HG03108 (cell line): ENCODE data around the gene ESYT2.

Source experiments
- ATAC-seq: cut with Tn5 transposase; IDR thresholded peaks from one replicate; pipeline ENCODE4 v1.9.1; 2021; ENCODE audit warnings: moderate library complexity; ENCODE audit not compliant: unreplicated experiment

ESYT2 gene

GRCh38 chr7:158827411-158828132, 1.7 kb downstream of the ESYT2 start:
- no peak for ATAC-seq

- ATAC-seq, result no peak
These were observed 3.5 kb downstream of the ESYT2 start for GRCh38 chr7:158825628-158826289.

- peak; percentile 71 for ATAC-seq
These were observed 5.3 kb downstream of the ESYT2 start for GRCh38 chr7:158824028-158824427.

- ATAC-seq, result no peak
These were observed 7.9 kb downstream of the ESYT2 start for GRCh38 chr7:158821171-158822031.

- no peak for ATAC-seq
These were observed 8.7 kb downstream of the ESYT2 start for GRCh38 chr7:158820656-158821055.

GRCh38 chr7:158819571-158820203, 9.6 kb downstream of the ESYT2 start:
- no peak for ATAC-seq

GRCh38 chr7:158818325-158819213, 10.7 kb downstream of the ESYT2 start:
- peak; percentile 85 for ATAC-seq

- ATAC-seq, result no peak
These were observed 12.3 kb downstream of the ESYT2 start for GRCh38 chr7:158816995-158817394.

- ATAC-seq, result no peak
These were observed 13.0 kb downstream of the ESYT2 start for GRCh38 chr7:158816271-158816670.

- ATAC-seq, result no peak
These were observed 13.5 kb downstream of the ESYT2 start for GRCh38 chr7:158815800-158816128.

- ATAC-seq, result no peak
These were observed 14.1 kb downstream of the ESYT2 start for GRCh38 chr7:158815083-158815799.

GRCh38 chr7:158814637-158815036, 14.7 kb downstream of the ESYT2 start:
- no peak for ATAC-seq

GRCh38 chr7:158812684-158813083, 16.6 kb downstream of the ESYT2 start:
- no peak for ATAC-seq

GRCh38 chr7:158811894-158812293, 17.4 kb downstream of the ESYT2 start:
- no peak for ATAC-seq

- ATAC-seq, result no peak
These were observed 17.8 kb downstream of the ESYT2 start for GRCh38 chr7:158811461-158811860.

GRCh38 chr7:158810846-158811245, 18.5 kb downstream of the ESYT2 start:
- ATAC-seq, result no peak

- ATAC-seq, result peak; percentile 71
These were observed 19.7 kb downstream of the ESYT2 start for GRCh38 chr7:158809596-158809995.

- ATAC-seq, result no peak
These were observed 21.2 kb downstream of the ESYT2 start for GRCh38 chr7:158808126-158808525.

- no peak for ATAC-seq
These were observed 23.4 kb downstream of the ESYT2 start for GRCh38 chr7:158805937-158806336.

GRCh38 chr7:158805414-158805813, 23.9 kb downstream of the ESYT2 start:
- ATAC-seq, result no peak
